Body of pancreas (tissue), 4 donors: ENCODE measurements around the gene ANKRD10. TPM values are rescaled to one million over a fixed set of nuclear protein-coding genes. Genes with fewer than 3 reads are reported as not detected.

ENCODE experiments used
- ATAC-seq: fragments of 150-250 bp; one replicate; pipeline ENCODE4 v1.9.1; 2016
- DNase-seq, 4 donors: peaks; one replicate each; pipeline ENCODE4 v3.0.0-alpha.2; 2019
- H3K27ac ChIP-seq, 4 donors: fragments of 200-600 bp; sonication (generic); 1 replicate in 3 of 4; 2 replicates in 1 of 4; pipeline versions ENCODE4 v1.5.1 to v1.6.1; 2016 to 2019; ENCODE audit warnings: mild to moderate bottlenecking in 1 of 4, mixed read lengths in 1 of 4, moderate library complexity in 1 of 4
- H3K27me3 ChIP-seq, 2 donors: fragments of 200-600 bp; sonication (generic); one replicate each; pipeline ENCODE4 v1.6.0; 2016; ENCODE audit warnings: mild to moderate bottlenecking in 1 of 2
- H3K36me3 ChIP-seq, 2 donors: fragments of 200-600 bp; sonication (generic); replicated peaks in 1 of 2; 2 replicates each; pipeline ENCODE4 v1.5.1; 2016; ENCODE audit warnings: low read depth in 2 of 2; ENCODE audit not compliant: insufficient read depth in 1 of 2
- H3K4me1 ChIP-seq: fragments of 200-600 bp; sonication (generic); one replicate; pipeline ENCODE4 v1.6.0; 2016
- H3K4me3 ChIP-seq, 2 donors: fragments of 200-600 bp; sonication (generic); 1 replicate in 1 of 2; 2 replicates in 1 of 2; pipeline ENCODE4 v1.5.1; 2016 to 2019
- H3K9me3 ChIP-seq, 3 donors: fragments of 200-600 bp; sonication (generic); 1 replicate in 2 of 3; 2 replicates in 1 of 3; pipeline ENCODE4 v1.5.1; 2016
- POLR2A ChIP-seq, 3 donors: fragments of 450-650 bp; IDR thresholded peaks; one replicate each; pipeline ENCODE4 v1.6.1; 2016; ENCODE audit warnings: antibody characterized with exemption in 3 of 3, mild to moderate bottlenecking in 2 of 3
- WGBS, 2 donors: methylation state at CpG; one replicate each; pipeline ENCODE4 v1.1.5; 2017; 5-methylcytosine and 5-hydroxymethylcytosine counted together
- intact Hi-C: fragments of 100-400 bp; cut with DNase I; formaldehyde crosslinking; loops from one replicate; pipeline ENCODE4 v1.15.1; 2023
- total RNA-seq, 2 donors: library from RNA; depleted of rRNA; stranded (reverse); fragments of >200 nt; gene quantifications; one replicate each; pipeline ENCODE4 v1.1.0, GENCODE V29; 2016
- TF ChIP-seq, protein P1 (sequence below), 7 experiments: fragments of 450-650 bp in 4 of 7; fragments of 200-600 bp in 3 of 7; sonication (generic) in 3 of 7; IDR thresholded peaks; one replicate each; pipeline ENCODE4 v1.5.1; 2016 to 2019; ENCODE audit warnings: antibody characterized with exemption in 7 of 7

ANKRD10 gene
- total RNA-seq, 2 donors from 2014 or later: 117 to 124 TPM

DNA sequence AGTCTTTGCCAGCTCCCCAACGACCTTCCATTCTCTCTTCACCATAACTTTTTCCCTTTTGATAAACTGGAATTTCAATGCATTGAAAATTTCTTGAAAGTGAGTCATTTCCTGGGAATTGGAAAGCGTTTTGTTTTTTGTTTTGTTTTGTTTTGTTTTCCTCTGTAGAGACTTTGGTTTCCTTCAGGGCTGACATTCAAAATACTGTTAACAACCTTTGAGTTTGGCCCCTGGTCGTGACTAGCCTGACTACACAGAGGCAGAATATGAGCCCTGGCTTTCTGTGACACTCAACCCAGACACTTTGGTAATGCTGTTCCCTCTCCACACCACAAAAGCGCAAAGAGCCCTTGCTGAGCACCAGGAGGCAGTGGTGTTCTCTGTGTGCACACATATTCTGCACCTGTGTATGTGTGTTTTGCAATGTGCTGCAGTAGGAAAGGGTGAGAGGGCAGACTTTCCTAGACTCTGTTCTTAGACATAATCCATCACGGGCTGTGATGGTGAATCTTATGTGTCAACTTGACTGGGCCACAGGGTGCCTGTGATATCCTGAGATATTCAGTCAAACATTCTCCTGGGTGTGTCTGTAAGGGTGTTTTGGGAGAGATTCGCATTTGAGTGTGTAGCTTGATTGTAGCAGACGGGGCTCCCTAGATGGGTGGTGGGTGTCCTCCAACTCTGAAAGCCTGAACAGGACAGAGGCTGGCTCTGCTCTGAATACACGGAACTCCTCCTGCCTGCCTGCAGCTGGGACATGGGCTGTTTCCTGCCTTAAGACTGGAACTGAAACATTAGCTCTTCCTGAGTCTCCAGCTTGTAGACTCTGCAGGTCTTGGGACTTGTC is 29.5 kb upstream of the ANKRD10 start:
- no peaks in the 10 kb centered on the region for H3K27me3 ChIP-seq

DNA sequence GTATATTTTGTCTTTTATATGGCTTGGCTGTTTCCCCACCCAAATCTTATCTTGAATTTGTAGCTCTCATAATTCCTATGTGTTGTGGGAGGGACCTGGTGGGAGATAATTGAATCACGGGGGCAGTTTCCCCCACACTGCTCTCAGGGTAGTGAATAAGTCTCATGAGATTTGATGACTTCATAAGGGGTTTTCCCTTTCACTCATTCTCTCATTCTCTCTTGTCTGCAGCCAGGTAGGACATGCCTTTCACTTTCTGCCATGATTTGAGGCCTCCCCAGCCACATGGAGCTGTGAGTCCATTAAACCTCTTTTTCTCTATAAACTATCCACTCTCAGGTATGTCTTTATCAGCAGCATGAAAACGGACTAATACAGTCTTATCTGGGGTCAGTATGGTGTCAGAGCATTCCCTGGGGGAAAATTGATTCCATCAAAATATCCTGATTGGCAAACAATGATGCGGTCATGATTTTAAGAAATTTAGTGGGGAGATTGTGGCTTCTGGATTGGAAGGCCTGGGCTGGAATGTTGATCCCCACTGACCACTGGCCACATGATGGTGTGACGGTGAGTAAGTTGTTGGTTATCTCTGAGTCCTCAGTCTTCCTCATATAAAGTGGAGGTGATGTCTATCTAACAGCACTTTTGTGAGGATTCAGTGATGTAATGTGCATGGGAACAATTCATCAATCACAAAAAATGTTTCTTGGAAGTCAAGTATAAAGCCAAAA is 27.5 kb upstream of the ANKRD10 start:
- H3K36me3 ChIP-seq: no peaks in the 10 kb centered on the region
- H3K27me3 ChIP-seq: no peaks in the 10 kb centered on the region
- TF ChIP-seq, protein P1, sequence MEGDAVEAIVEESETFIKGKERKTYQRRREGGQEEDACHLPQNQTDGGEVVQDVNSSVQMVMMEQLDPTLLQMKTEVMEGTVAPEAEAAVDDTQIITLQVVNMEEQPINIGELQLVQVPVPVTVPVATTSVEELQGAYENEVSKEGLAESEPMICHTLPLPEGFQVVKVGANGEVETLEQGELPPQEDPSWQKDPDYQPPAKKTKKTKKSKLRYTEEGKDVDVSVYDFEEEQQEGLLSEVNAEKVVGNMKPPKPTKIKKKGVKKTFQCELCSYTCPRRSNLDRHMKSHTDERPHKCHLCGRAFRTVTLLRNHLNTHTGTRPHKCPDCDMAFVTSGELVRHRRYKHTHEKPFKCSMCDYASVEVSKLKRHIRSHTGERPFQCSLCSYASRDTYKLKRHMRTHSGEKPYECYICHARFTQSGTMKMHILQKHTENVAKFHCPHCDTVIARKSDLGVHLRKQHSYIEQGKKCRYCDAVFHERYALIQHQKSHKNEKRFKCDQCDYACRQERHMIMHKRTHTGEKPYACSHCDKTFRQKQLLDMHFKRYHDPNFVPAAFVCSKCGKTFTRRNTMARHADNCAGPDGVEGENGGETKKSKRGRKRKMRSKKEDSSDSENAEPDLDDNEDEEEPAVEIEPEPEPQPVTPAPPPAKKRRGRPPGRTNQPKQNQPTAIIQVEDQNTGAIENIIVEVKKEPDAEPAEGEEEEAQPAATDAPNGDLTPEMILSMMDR (IDR thresholded peaks at IDR 0.05): no peak
- no peak for TF ChIP-seq POLR2A (IDR thresholded peaks at IDR 0.05)
- DNase-seq: no peak
- H3K4me3 ChIP-seq: no peak overlapping the region
- H3K4me1 ChIP-seq: no peaks in the 10 kb centered on the region
- H3K9me3 ChIP-seq: no peaks in the 10 kb centered on the region
- H3K27ac ChIP-seq: no peak overlapping the region
- WGBS, 2 donors: 58 to 60% methylated on average over 4 of the region's 4 CpGs
- intact Hi-C loops: no loop called here
- ATAC-seq: no peak

More for the DNA sequence above, 29.5 kb upstream of the ANKRD10 start:
- no peak for TF ChIP-seq POLR2A (IDR thresholded peaks at IDR 0.05)
- TF ChIP-seq, protein P1 (IDR thresholded peaks at IDR 0.05): peak; percentile 35 to 96 (median 78)
- Histone ChIP-seq H3K27ac (no peak overlapping the region), H3K4me3 (no peak overlapping the region), H3K36me3 (no peaks in the 10 kb centered on the region), H3K9me3 (no peaks in the 10 kb centered on the region), H3K4me1 (no peaks in the 10 kb centered on the region)
- peak; percentile 81 for ATAC-seq
- DNase-seq: peak; percentile 47 to 70 (median 70)
- WGBS, 2 donors: 45 to 49% methylated on average over 7 to 8 of the region's 8 CpGs
- intact Hi-C loops: no loop called here

DNA sequence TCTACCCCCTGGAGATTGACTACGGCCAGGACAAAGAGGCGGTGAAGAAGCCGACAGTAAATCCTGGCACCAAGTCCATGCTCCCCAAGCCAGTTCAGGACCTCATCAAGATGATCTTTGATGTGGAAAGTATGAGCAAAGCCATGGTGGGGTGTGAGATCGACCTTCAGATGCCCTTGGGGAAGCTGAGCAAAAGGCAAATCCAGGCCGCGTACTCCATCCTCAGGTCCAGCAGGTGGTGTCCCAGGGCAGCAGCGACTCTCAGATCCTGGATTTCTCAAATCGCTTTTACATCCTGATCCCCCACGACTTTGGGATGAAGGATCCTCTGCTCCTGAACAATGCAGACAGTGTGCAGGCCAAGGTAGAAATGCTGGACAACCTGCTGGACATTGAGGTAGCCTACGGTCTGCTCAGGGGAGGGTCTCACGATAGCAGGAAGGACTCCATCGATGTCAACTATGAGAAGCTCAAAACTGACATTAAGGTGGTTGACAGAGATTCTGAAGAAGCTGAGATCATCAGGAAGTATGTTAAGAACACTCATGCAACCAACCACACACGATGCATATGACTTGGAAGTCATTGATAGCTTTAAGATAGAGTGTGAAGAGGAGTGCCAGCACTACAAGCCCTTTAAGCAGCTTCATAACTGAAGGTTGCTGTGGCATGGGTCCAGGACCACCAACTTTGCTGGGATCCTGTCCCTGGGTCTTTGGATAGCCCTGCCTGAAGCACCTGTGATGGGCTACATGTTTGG is 24.0 kb upstream of the ANKRD10 start:
- 67 to 77% methylated on average over 13 of the region's 13 CpGs for WGBS, 2 donors
- DNase-seq (no peak), ATAC-seq (no peak)
- Histone ChIP-seq H3K36me3 (no peaks in the 10 kb centered on the region), H3K4me3 (no peak overlapping the region), H3K9me3 (peaks cover 0 to 3% (median 0%) of the 10 kb centered on the region in 3 donors), H3K27ac (no peak overlapping the region), H3K27me3 (no peaks in the 10 kb centered on the region), H3K4me1 (no peaks in the 10 kb centered on the region)
- TF ChIP-seq POLR2A (IDR thresholded peaks at IDR 0.05): no peak
- TF ChIP-seq, protein P1 (IDR thresholded peaks at IDR 0.05): no peak
- intact Hi-C loops: loop anchor here (10.0 kb wide), 1 partner anchor 106 kb away; no protein-coding TSS in a partner anchor

DNA sequence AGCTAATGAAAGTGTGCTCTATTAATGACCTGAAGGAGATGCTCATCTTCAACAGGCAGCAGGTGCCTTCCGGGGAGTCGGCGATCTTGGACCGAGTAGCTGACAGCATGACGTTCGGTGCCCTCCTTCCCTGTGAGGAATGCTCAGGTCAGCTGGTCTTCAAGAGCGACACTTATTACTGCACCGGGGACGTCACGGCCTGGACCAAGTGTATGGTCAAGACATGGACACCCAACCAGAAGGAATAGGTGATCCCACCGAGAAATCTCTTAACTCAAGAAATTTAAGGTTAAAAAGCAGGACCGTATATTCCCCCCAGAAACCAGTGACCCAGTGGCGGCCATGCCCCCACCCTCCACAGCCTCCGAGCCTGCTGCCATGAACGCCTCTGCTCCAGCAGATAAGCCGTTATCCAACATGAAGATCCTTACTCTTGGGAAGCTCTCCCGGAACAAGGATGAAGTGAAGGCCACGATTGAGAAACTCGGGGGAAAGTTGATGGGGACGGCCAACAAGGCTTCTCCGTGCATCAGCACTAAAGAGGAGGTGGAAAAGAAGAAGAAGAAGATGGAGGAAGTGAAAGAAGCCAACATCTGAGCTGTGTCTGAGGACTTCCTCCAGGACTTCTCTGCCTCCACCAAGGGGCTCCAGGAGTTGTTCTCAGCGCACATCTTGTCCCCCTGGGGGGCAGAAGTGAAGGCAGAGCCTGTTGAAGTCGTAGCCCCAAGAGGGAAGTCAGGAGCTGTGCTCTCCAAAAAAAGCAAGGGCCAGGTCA is 22.8 kb upstream of the ANKRD10 start:
- H3K27me3 ChIP-seq: no peaks in the 10 kb centered on the region

More for the DNA sequence above, 22.8 kb upstream of the ANKRD10 start:
- ATAC-seq (no peak), DNase-seq (no peak)
- Histone ChIP-seq H3K4me3 (no peak overlapping the region), H3K27ac (no peak overlapping the region), H3K9me3 (peaks cover 0 to 14% (median 0%) of the 10 kb centered on the region in 3 donors), H3K4me1 (no peaks in the 10 kb centered on the region), H3K36me3 (no peaks in the 10 kb centered on the region)
- TF ChIP-seq POLR2A (IDR thresholded peaks at IDR 0.05): no peak
- TF ChIP-seq, protein P1 (IDR thresholded peaks at IDR 0.05): no peak
- intact Hi-C loops: loop anchor here (10.0 kb wide), 1 partner anchor 107 kb away; no protein-coding TSS in a partner anchor
- 83 to 92% methylated on average over 23 of the region's 23 CpGs for WGBS, 2 donors
